Measurements from ENCODE around the gene CNTFR. TPM values are rescaled to one million over a fixed set of nuclear protein-coding genes. Genes with fewer than 3 reads are reported as not detected.

Gene CNTFR
- total RNA-seq, 1 donor from 2014 or later: 3.1 TPM

- H3K9me3 Mint-ChIP-seq (ENCODE audit: unreplicated experiment): no peaks in the 10 kb centered on the region
- H3K27me3 Mint-ChIP-seq (ENCODE audit: unreplicated experiment): peaks cover 14% of the 10 kb centered on the region
- DNase-seq (ENCODE audit: low spot score): peak; percentile 88
- no peak overlapping the region for H3K27ac Mint-ChIP-seq (ENCODE audit: unreplicated experiment)
- H3K4me1 Mint-ChIP-seq (ENCODE audit: unreplicated experiment): no peaks in the 10 kb centered on the region
- H3K4me3 Mint-ChIP-seq (ENCODE audit: unreplicated experiment): no peak overlapping the region
- TF ChIP-seq, protein P1, sequence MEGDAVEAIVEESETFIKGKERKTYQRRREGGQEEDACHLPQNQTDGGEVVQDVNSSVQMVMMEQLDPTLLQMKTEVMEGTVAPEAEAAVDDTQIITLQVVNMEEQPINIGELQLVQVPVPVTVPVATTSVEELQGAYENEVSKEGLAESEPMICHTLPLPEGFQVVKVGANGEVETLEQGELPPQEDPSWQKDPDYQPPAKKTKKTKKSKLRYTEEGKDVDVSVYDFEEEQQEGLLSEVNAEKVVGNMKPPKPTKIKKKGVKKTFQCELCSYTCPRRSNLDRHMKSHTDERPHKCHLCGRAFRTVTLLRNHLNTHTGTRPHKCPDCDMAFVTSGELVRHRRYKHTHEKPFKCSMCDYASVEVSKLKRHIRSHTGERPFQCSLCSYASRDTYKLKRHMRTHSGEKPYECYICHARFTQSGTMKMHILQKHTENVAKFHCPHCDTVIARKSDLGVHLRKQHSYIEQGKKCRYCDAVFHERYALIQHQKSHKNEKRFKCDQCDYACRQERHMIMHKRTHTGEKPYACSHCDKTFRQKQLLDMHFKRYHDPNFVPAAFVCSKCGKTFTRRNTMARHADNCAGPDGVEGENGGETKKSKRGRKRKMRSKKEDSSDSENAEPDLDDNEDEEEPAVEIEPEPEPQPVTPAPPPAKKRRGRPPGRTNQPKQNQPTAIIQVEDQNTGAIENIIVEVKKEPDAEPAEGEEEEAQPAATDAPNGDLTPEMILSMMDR (IDR thresholded peaks at IDR 0.05; ENCODE audit: unreplicated experiment): peak; percentile 53
- H3K36me3 Mint-ChIP-seq (ENCODE audit: low read depth, unreplicated experiment): no peaks in the 10 kb centered on the region
Measured at GRCh38 chr9:34547960-34548611, 41.4 kb downstream of the CNTFR start.

DNA sequence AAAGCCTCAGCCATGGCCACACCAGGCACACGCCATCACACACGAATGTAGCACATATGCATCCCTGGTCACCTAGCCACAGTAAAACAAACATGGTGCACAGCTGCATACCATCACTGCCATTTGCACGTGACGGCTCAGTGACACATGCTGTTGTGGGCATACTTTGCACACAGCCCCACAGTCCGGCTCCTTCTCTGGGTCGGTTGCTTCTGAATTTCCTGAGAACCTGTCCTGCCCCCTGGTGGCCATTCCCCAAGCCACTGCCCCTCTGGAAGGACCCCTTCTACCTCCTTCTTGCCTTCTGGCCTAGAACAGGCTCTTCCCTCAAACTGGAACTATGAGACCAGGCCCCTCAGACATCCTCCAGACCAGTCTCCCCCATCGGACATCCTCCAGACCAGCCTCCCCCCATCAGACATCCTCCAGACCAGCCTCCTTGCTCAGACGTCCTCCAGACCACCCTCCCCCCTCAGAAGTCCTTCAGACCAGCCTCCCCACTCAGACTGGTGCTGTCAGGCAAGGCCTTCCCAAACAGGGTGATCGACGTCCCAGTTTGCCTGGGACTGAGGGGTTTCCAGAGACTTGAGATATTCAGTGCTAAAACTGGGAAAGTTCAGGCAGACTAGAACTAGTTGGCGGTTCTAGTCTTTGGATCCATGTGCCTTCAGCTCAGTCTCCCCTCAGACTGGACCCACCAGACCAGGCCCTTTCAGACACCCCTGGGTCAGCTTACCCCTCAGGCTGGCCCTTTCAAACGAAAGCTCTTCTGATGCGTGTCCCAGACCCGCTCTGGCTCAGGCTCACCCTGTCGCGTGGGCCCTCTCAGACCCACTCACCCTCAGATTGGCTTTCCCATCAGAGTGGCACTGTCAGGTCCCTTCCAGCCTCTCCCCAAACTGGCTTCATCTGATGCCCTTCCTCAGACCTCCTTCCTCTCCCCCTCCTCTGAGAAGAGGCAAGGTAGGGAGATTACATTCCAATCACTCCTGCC is 42.4 kb downstream of the CNTFR start:
- H3K27me3 Mint-ChIP-seq (ENCODE audit: unreplicated experiment): peaks cover 14% of the 10 kb centered on the region
- peak; percentile 85 for DNase-seq (ENCODE audit: low spot score)
- no peaks in the 10 kb centered on the region for H3K4me1 Mint-ChIP-seq (ENCODE audit: unreplicated experiment)
- H3K4me3 Mint-ChIP-seq (ENCODE audit: unreplicated experiment): no peak overlapping the region
- H3K27ac Mint-ChIP-seq (ENCODE audit: unreplicated experiment): peak overlapping the region; percentile 30
- no peaks in the 10 kb centered on the region for H3K9me3 Mint-ChIP-seq (ENCODE audit: unreplicated experiment)
- H3K36me3 Mint-ChIP-seq (ENCODE audit: low read depth, unreplicated experiment): no peaks in the 10 kb centered on the region
- TF ChIP-seq, protein P1 (IDR thresholded peaks at IDR 0.05; ENCODE audit: unreplicated experiment): peak; percentile 76

GRCh38 chr9:34546102-34546833 is 43.3 kb downstream of the CNTFR start:
- peaks cover 14% of the 10 kb centered on the region for H3K27me3 Mint-ChIP-seq (ENCODE audit: unreplicated experiment)
- no peaks in the 10 kb centered on the region for H3K9me3 Mint-ChIP-seq (ENCODE audit: unreplicated experiment)
- no peaks in the 10 kb centered on the region for H3K36me3 Mint-ChIP-seq (ENCODE audit: low read depth, unreplicated experiment)
- H3K4me3 Mint-ChIP-seq (ENCODE audit: unreplicated experiment): no peak overlapping the region
- peaks cover under 1% of the 10 kb centered on the region for H3K4me1 Mint-ChIP-seq (ENCODE audit: unreplicated experiment)
- no peak for DNase-seq (ENCODE audit: low spot score)
- peak overlapping the region; percentile 30 for H3K27ac Mint-ChIP-seq (ENCODE audit: unreplicated experiment)
- TF ChIP-seq, protein P1 (IDR thresholded peaks at IDR 0.05; ENCODE audit: unreplicated experiment): no peak

GRCh38 chr9:34545497-34545896 is 44.0 kb downstream of the CNTFR start:
- Mint-ChIP-seq H3K4me1 (ENCODE audit: unreplicated experiment) (peaks cover 8% of the 10 kb centered on the region), H3K4me3 (ENCODE audit: unreplicated experiment) (no peak overlapping the region), H3K27me3 (ENCODE audit: unreplicated experiment) (peaks cover 17% of the 10 kb centered on the region)

More at GRCh38 chr9:34545497-34545896, 44.0 kb downstream of the CNTFR start:
- Mint-ChIP-seq H3K36me3 (ENCODE audit: low read depth, unreplicated experiment) (no peaks in the 10 kb centered on the region), H3K9me3 (ENCODE audit: unreplicated experiment) (no peaks in the 10 kb centered on the region), H3K27ac (ENCODE audit: unreplicated experiment) (no peak overlapping the region)
- DNase-seq (ENCODE audit: low spot score): no peak
- TF ChIP-seq, protein P1 (IDR thresholded peaks at IDR 0.05; ENCODE audit: unreplicated experiment): no peak
